ENCODE results near the gene OASL. TPM values are rescaled to one million over a fixed set of nuclear protein-coding genes. Genes with fewer than 3 reads are reported as not detected.

Gene OASL
- total RNA-seq, 2 donors from 2014 or later = 0.14 to 0.91 TPM

GRCh38 chr12:121062391-121063045 lies 23.5 kb upstream of the OASL start:
- H3K27ac ChIP-seq = no peak overlapping the region
- no peak overlapping the region for H3K4me3 ChIP-seq
- WGBS = 93% methylated on average over 11 of the region's 11 CpGs
- no peak for DNase-seq (ENCODE audit: low spot score)
- no peaks in the 10 kb centered on the region for H3K4me1 ChIP-seq (replicated peaks)
- H3K36me3 ChIP-seq = no peaks in the 10 kb centered on the region
- intact Hi-C loops (cut with DNase I) = no loop called here
- H3K27me3 ChIP-seq (replicated peaks; ENCODE audit: insufficient read depth) = no peaks in the 10 kb centered on the region
- TF ChIP-seq CTCF (IDR thresholded peaks at IDR 0.05) = no peak
- no peak for TF ChIP-seq POLR2AphosphoS5 (IDR thresholded peaks at IDR 0.05)
- no peak for TF ChIP-seq POLR2A (IDR thresholded peaks at IDR 0.05)
- no peaks in the 10 kb centered on the region for H3K9me3 ChIP-seq

GRCh38 chr12:121061831-121062230 lies 22.8 kb upstream of the OASL start:
- H3K27ac ChIP-seq = no peak overlapping the region
- WGBS = 51% methylated on average over 2 of the region's 2 CpGs
- no peak overlapping the region for H3K4me3 ChIP-seq
- no peak for DNase-seq (ENCODE audit: low spot score)
- H3K27me3 ChIP-seq (replicated peaks; ENCODE audit: insufficient read depth) = no peaks in the 10 kb centered on the region
- no peaks in the 10 kb centered on the region for H3K9me3 ChIP-seq
- intact Hi-C loops (cut with DNase I) = no loop called here
- H3K36me3 ChIP-seq = no peaks in the 10 kb centered on the region
- TF ChIP-seq CTCF (IDR thresholded peaks at IDR 0.05) = peak in 1 of 4 experiments; percentile 23
- no peak for TF ChIP-seq POLR2AphosphoS5 (IDR thresholded peaks at IDR 0.05)
- no peaks in the 10 kb centered on the region for H3K4me1 ChIP-seq (replicated peaks)

- intact Hi-C loops (cut with DNase I) = no loop called here
- peak in 3 of 4 experiments; percentile 30 to 54 (median 41) for TF ChIP-seq CTCF (IDR thresholded peaks at IDR 0.05)
- no peak for TF ChIP-seq POLR2AphosphoS5 (IDR thresholded peaks at IDR 0.05)
- no peak for TF ChIP-seq POLR2A (IDR thresholded peaks at IDR 0.05)
- no peak for DNase-seq (ENCODE audit: low spot score)
- 51% methylated on average over 16 of the region's 16 CpGs for WGBS
- no peaks in the 10 kb centered on the region for H3K9me3 ChIP-seq
- peak overlapping the region; percentile 9 to 13 for H3K4me3 ChIP-seq
- no peaks in the 10 kb centered on the region for H3K36me3 ChIP-seq
- H3K27ac ChIP-seq = peak overlapping the region; percentile 30 to 39
- no peaks in the 10 kb centered on the region for H3K4me1 ChIP-seq (replicated peaks)
- no peaks in the 10 kb centered on the region for H3K27me3 ChIP-seq (replicated peaks; ENCODE audit: insufficient read depth)
Observed at GRCh38 chr12:121060149-121061001, 21.3 kb upstream of the OASL start.

- H3K36me3 ChIP-seq = no peaks in the 10 kb centered on the region
- no peak overlapping the region for H3K27ac ChIP-seq
- TF ChIP-seq POLR2A (IDR thresholded peaks at IDR 0.05) (no peak), CTCF (IDR thresholded peaks at IDR 0.05) (no peak), POLR2AphosphoS5 (IDR thresholded peaks at IDR 0.05) (no peak)
- DNase-seq (ENCODE audit: low spot score) = no peak
- H3K9me3 ChIP-seq = no peaks in the 10 kb centered on the region
- WGBS = 81% methylated on average over 10 of the region's 10 CpGs
- no peaks in the 10 kb centered on the region for H3K4me1 ChIP-seq (replicated peaks)
- intact Hi-C loops (cut with DNase I) = no loop called here
- no peaks in the 10 kb centered on the region for H3K27me3 ChIP-seq (replicated peaks; ENCODE audit: insufficient read depth)
- no peak overlapping the region for H3K4me3 ChIP-seq
Observed at GRCh38 chr12:121059031-121059898, 20.2 kb upstream of the OASL start.

Measured in prostate gland (tissue), 2 donors.